KOPT-K1 (cell line): ENCODE data around the gene WDR81.
A peak's percentile ranks its signal among the peaks of the same experiment; 100 is the strongest.
"Not testable (repeated sequence)": the region's sequence is repeated elsewhere in the genome, so short reads cannot be mapped to it uniquely, and the experiment has no call there.

Source experiments
- H3K27ac ChIP-seq: fragments of 200-600 bp; sonication (generic); 2 replicates; pipeline ENCODE4 v1.5.1; 2016; ENCODE audit warnings: antibody characterized with exemption, mild to moderate bottlenecking, low read depth, low read length; ENCODE audit not compliant: poor library complexity, severe bottlenecking
- H3K36me3 ChIP-seq: fragments of 200-600 bp; sonication (generic); 2 replicates; pipeline ENCODE4 v1.5.1; 2017; ENCODE audit warnings: antibody characterized with exemption, mild to moderate bottlenecking, low read length, moderate library complexity; ENCODE audit not compliant: insufficient read depth
- H3K9me3 ChIP-seq: fragments of 200-600 bp; sonication (generic); 2 replicates; pipeline ENCODE4 v1.5.1; 2017; ENCODE audit warnings: antibody characterized with exemption, low read length, mild to moderate bottlenecking; ENCODE audit not compliant: insufficient read depth, poor library complexity, severe bottlenecking

WDR81 gene

DNA sequence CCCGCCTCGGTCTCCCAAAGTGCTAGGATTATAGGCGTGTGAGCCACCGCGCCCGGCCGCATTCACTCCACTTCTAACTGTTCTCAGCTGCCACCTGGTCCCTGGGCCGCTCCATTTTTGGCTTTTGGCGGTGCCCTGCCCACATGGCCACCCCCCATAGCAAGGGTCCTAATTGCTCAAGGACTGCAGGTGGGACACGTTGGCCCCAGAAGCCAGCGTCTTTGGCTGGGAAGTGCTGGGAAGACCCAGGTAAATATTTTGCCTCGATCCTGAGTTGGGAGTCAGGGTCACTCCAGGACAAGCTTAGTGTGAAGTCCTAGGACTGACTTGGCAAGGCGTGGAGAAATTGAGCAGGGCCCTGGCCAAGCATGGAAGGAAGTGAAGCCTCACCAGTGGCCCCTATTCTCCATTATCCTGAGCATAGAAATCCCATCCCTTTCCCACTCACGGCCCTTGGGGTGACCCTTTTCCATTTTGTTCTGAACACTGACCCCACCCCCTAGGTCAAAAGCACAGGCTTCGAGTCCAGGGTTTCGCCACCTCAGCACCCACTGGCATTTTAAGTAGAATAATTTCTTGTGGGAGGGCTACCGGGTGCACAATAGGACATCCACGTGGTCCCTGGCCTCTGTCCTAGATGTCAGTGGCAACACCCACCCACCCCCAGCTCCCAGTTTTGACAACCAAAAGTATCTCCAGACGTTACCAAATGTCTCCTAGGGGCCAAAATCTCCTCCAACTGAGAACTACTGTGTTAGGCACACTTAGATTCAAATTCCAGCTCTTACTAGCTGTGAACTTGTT, 5.9 kb upstream of the WDR81 start:
- H3K27ac ChIP-seq = peak overlapping the region; percentile 97
- no peaks in the 10 kb centered on the region for H3K9me3 ChIP-seq
- no peaks in the 10 kb centered on the region for H3K36me3 ChIP-seq

DNA sequence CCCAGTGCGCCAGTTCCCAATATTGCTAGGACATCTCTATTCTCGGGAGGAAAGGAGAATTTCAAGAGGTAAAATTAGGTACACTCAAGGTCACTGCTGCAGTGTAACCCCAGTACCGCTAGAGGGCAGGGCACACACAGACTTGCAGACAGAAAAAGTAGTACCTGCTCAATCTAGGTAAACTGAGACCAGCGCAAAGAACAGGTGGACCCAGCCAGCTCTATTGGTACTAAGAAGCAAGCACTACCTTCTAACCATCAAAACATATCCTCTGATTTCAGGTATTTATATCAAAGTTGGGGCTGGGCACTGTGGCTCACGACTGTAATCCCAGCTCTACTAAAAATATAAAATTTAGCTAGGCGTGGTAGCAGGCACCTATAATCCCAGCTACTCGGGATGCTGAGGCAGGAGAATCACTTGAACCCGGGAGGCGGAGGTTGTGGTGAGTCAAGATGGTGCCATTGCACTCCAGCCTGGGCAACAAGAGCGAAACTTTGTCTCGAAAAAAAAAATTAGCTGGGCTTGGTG, 3.6 kb upstream of the WDR81 start:
- no peaks in the 10 kb centered on the region for H3K9me3 ChIP-seq
- no peaks in the 10 kb centered on the region for H3K36me3 ChIP-seq
- H3K27ac ChIP-seq = no peak overlapping the region

DNA sequence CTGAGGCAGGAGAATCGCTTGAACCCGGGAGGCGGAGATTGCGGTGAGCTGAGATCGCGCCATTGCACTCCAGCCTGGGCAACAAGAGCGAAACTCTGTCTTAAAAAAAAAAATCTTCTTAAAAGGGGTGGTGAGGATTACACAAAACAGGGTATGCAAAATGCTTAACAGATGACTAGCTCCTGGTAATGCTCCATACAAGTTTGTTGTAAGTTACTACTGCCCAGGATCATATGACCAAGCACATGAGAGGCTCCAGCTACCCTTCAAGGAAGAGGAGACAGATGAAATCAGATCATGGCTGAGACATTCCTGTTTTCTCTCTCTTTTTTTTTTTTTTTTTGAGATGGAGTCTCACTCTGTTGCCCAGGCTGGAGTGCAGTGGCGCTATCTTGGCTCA, 2.5 kb upstream of the WDR81 start:
- H3K9me3 ChIP-seq, H3K36me3 ChIP-seq: not testable (repeated sequence)
- peak overlapping the region; percentile 66 for H3K27ac ChIP-seq

DNA sequence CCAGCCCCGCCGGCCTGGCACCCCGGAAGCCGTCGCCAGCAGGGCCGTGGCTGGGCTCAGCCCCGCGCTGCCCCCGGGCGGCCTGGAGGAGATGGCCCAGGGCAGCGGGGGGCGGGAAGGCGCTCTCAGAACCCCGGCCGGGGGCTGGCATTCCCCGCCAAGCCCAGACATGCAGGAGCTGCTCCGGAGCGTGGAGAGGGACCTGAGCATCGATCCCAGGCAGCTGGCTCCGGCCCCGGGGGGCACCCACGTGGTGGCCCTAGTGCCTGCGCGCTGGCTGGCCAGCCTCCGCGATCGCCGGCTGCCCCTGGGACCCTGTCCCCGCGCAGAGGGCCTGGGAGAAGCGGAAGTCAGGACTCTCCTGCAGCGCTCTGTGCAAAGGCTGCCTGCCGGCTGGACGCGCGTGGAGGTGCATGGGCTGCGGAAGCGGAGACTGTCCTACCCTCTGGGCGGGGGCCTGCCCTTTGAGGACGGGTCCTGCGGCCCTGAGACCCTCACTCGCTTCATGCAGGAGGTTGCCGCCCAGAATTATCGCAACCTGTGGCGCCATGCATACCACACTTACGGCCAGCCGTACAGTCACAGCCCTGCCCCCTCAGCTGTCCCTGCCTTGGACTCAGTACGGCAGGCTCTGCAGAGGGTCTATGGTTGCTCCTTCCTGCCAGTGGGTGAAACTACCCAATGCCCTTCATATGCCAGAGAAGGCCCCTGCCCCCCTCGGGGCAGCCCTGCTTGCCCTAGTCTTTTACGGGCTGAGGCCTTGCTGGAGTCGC, 551 bp downstream of the WDR81 start:
- Histone ChIP-seq H3K9me3 (no peaks in the 10 kb centered on the region), H3K36me3 (peaks cover 21% of the 10 kb centered on the region; the same call in 1 of the 2 replicates), H3K27ac (peak overlapping the region; percentile 82)

DNA sequence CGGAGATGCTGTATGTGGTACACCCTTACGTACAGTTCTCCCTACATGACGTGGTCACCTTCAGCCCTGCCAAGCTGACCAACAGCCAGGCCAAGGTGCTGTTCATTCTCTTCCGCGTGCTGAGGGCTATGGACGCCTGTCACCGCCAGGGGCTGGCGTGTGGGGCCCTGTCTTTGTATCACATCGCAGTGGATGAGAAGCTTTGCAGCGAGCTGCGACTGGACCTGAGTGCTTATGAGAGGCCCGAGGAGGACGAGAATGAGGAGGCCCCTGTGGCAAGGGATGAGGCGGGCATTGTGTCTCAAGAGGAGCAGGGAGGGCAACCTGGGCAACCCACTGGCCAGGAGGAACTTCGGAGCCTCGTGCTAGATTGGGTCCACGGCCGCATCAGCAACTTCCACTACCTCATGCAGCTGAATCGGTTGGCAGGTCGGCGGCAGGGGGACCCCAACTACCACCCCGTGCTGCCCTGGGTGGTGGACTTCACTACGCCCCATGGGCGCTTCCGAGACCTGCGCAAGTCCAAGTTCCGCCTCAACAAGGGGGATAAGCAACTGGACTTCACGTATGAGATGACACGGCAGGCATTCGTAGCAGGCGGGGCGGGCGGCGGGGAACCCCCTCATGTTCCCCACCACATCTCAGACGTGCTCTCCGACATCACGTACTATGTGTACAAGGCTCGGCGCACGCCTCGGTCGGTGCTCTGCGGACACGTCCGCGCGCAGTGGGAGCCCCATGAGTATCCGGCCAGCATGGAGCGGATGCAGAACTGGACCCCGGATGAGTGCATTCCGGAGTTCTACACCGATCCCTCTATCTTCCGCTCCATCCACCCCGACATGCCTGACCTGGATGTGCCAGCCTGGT, 1.4 kb downstream of the WDR81 start:
- Histone ChIP-seq H3K27ac (no peak overlapping the region), H3K36me3 (peaks cover 21% of the 10 kb centered on the region; the same call in 1 of the 2 replicates), H3K9me3 (no peaks in the 10 kb centered on the region)

DNA sequence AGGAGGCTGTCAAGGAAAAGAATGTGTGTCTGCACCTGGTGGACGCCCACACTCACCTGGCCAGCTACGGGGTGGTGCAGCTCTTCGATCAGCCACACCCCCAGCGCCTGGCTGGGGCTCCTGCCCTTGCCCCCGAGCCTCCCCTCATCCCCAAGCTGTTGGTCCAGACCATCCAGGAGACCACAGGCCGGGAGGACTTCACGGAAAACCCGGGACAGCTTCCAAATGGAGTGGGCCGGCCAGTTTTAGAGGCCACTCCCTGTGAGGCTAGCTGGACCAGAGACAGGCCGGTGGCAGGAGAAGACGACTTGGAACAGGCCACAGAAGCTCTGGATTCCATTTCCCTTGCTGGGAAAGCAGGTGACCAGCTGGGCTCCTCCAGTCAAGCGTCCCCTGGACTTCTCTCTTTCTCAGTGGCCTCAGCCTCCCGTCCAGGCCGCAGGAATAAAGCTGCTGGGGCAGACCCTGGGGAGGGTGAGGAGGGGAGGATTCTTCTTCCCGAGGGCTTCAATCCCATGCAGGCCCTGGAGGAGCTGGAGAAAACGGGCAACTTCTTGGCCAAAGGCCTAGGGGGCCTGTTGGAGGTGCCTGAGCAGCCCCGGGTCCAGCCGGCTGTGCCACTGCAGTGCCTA, 2.2 kb downstream of the WDR81 start:
- H3K9me3 ChIP-seq = no peaks in the 10 kb centered on the region
- peaks cover 21% of the 10 kb centered on the region; the same call in 1 of the 2 replicates for H3K36me3 ChIP-seq
- H3K27ac ChIP-seq = no peak overlapping the region

DNA sequence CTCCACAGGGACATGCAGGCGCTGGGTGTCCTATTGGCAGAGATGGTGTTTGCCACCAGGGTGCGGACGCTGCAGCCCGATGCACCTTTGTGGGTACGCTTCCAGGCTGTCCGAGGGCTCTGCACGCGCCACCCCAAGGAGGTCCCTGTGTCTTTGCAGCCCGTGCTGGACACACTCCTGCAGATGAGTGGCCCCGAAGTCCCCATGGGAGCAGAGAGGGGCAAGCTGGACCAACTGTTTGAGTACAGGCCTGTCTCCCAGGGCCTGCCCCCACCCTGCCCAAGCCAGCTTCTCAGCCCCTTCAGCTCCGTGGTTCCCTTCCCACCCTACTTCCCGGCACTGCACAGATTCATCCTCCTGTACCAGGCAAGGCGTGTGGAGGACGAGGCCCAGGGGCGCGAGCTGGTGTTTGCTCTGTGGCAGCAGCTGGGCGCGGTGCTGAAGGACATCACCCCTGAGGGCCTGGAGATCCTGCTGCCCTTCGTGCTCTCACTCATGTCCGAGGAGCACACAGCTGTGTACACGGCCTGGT, 2.8 kb downstream of the WDR81 start:
- H3K27ac ChIP-seq = no peak overlapping the region
- H3K9me3 ChIP-seq = no peaks in the 10 kb centered on the region
- peaks cover 21% of the 10 kb centered on the region; the same call in 1 of the 2 replicates for H3K36me3 ChIP-seq

DNA sequence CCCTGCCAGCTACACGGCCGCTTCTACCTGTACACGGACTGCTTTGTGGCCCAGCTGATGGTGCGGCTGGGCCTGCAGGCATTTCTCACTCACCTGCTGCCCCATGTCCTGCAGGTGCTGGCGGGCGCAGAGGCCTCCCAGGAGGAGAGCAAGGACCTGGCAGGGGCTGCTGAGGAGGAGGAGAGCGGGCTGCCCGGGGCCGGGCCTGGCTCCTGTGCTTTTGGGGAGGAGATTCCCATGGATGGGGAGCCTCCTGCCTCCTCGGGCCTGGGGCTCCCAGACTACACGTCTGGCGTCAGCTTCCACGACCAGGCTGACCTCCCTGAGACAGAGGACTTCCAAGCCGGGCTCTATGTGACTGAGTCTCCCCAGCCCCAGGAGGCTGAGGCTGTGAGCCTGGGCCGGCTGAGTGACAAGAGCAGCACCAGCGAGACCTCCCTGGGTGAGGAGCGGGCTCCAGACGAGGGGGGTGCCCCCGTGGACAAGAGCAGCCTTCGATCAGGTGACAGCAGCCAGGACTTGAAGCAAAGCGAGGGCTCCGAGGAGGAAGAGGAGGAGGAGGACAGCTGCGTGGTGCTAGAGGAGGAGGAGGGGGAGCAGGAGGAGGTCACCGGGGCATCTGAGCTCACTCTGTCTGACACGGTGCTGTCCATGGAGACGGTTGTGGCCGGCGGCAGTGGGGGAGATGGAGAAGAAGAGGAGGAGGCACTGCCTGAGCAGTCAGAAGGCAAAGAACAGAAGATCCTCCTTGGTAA, 3.5 kb downstream of the WDR81 start:
- no peak overlapping the region for H3K27ac ChIP-seq

DNA sequence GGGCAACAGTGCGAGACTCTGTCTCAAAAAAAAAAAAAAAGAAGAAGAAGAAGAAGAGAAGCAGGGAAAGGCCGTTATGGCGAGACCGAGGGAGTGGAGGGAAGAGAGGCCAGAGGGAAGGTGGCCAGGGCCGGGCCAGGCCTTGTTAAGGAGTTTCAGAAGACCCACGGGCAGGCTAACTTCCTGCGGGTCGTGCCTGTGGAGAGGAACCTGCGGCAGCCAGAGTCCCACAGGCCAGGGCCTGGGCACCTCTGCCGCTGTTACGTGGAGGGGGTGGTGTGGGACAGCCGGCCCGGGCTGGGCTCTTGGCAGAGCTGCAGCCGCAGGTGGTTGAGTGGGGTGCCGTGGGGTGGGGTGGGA, 5.4 kb downstream of the WDR81 start:
- H3K27ac ChIP-seq = no peak overlapping the region
- no peaks in the 10 kb centered on the region for H3K9me3 ChIP-seq
- H3K36me3 ChIP-seq = peaks cover 21% of the 10 kb centered on the region; the same call in 1 of the 2 replicates

More for the DNA sequence above, 3.5 kb downstream of the WDR81 start:
- H3K36me3 ChIP-seq = peaks cover 21% of the 10 kb centered on the region; the same call in 1 of the 2 replicates
- no peaks in the 10 kb centered on the region for H3K9me3 ChIP-seq

DNA sequence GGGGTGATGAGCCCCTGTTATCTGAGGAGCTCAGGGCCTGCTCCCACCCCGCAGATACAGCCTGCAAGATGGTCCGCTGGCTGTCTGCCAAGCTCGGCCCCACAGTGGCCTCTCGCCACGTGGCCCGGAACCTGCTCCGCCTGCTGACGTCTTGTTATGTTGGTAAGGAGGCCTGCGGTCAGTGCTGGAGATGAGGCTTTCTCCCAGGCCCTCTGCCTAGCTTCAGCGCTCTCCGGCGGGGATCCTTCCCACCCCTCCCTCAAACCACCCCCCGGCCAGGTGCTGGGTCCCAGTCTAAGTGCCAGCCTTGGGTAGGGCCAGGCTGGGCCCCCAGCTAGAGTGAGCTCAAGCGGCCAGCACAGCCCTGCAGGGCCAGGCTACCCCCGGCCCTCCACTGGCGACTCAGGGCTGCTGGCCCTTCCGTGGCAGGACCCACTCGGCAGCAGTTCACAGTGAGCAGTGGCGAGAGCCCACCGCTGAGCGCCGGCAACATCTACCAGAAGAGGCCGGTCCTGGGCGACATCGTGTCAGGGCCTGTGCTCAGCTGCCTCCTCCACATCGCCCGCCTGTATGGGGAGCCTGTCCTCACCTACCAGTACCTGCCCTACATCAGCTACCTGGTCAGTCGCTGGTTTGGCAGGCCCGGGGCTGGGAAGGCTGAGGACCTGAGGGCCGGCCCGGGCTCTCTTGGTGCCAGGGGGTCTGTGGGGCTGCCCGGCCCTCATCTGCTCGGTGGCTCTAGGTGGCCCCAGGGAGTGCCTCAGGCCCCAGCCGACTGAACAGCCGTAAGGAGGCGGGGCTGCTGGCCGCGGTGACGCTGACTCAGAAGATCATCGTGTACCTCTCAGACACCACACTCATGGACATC, 6.1 kb downstream of the WDR81 start:
- no peak overlapping the region for H3K27ac ChIP-seq
- peaks cover 21% of the 10 kb centered on the region; the same call in 1 of the 2 replicates for H3K36me3 ChIP-seq

DNA sequence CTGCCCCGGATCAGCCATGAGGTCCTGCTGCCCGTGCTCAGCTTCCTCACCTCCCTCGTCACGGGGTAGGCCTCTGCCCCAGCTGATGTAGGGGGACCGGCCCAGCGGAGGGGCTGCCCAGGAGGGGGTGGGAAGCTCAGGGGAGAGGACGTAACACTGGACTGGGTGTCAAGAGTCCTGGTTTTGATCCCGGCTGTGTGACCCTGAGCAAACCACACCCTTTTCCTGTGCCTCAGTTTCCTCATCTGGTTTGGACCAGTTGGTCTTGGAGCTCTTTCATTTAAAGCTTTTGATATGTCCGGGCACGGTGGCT, 6.6 kb downstream of the WDR81 start:
- Histone ChIP-seq H3K9me3 (no peaks in the 10 kb centered on the region), H3K36me3 (peaks cover 21% of the 10 kb centered on the region; the same call in 1 of the 2 replicates), H3K27ac (no peak overlapping the region)

More for the DNA sequence above, 6.1 kb downstream of the WDR81 start:
- no peaks in the 10 kb centered on the region for H3K9me3 ChIP-seq

DNA sequence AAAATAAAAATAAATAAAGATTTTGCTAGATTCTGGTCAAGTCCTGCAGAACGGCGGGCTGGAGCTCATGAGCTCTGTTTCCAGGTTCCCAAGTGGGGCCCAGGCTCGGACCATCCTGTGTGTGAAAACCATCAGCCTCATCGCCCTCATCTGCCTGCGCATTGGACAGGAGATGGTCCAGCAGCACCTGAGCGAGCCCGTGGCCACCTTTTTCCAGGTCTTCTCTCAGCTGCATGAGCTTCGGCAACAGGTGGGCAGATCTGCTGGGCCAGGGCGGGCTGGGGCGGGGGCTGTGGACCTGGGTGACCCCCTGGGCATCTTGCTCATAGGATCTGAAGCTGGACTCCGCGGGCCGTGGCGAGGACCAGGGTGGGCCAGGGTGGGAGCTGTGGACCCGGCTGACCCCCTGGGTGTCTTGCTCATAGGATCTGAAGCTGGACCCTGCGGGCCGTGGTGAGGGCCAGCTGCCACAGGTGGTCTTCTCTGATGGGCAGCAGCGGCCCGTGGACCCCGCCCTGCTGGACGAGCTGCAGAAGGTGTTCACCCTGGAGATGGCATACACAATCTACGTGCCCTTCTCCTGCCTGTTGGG, 7.8 kb downstream of the WDR81 start:
- Histone ChIP-seq H3K9me3 (no peaks in the 10 kb centered on the region), H3K27ac (no peak overlapping the region), H3K36me3 (peaks cover 18% of the 10 kb centered on the region; the same call in 1 of the 2 replicates)
